GM19324 (cell line): Measurements from ENCODE around the gene NEK9.
"Not testable (repeated sequence)": the region's sequence is repeated elsewhere in the genome, so short reads cannot be mapped to it uniquely, and the experiment has no call there.

Experiments used
- ATAC-seq: cut with Tn5 transposase; IDR thresholded peaks from one replicate; pipeline ENCODE4 v1.9.1; 2021; ENCODE audit warnings: mild to moderate bottlenecking, moderate library complexity; ENCODE audit not compliant: unreplicated experiment, low FRiP score

The NEK9 gene

DNA sequence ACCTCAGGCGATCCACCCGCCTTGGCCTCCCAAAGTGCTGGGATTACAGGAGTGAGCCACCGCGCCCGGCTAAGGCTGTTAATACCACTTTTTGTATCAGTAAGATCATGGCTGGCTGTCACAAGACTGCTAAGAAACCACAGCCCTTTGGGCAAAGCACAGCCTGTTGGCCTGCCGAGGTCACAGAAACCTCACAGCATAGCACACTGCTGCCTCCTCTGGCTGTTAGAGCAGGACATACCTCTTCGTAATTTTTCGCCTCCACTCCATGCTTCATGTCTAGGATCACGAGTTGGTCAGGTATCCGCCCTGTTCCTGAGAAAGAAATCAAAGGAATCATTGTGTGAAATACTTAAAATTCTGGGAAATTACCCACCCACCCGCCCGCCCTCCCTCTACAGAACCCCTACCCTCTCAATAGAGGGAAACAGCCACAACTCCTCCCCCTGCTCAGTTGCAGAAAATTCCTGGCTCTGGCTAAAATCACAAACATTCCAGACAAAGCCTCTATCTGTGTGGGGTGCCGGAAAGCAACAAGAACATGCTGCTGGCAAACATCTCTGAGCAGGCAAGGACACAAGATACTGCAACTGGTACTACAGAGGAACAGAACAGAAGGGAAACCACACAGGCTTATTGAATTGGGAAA lies 20.7 kb upstream of the NEK9 start:
- ATAC-seq = no peak

DNA sequence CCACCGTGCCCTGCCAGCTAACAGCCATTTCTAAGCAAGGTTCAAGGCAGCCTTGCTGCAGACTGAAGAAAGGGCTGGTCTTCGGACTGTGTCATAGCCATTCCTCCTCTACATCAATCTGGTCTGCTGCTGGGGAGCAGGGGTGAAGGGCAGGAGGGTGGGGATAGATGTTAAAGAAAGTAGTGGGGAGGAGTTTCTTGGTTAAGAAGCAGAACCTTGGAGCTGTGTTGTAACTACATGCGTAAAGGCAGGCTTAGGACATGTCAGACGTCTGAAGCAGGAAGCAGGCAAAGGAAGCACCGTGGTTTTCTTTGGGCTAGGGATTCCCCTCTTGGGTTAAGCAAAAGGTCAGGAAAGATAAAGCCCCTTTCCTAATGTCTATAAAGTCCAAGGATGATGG lies 18.1 kb upstream of the NEK9 start:
- ATAC-seq = no peak

DNA sequence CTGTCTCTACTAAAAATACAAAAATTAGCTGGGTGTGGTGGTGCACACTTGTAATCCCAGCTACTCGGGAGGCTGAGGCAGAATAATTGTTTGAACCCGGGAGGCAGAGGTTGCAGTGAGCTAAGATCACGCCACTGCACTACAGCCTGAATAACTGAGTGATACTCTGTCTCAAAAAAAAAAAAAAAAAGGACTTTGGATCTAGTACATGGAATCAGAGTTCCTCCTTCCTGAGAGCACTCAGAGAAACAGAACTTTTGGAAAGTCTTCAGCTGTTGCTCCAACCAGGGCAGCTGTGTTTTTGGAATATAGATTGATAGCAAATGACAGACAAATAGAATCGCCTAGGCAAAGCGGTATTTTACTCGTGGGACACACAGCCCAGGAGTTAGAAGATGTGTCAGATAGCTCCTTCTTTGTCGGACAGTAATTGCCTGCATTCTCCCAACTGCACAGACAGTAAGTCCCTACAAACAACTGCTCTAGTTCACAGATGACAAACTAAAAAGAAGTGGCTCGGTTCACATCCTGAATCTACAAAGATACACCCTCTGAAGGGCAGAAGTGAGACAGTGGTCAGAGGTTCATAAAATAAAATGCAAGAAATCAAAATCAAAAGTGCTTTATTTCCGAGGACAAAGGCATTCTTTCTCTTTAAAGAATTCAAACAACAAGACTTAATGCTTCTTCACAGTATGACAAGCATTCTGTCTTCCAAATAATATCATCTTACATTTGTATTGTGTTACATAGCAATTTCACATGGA lies 17.1 kb upstream of the NEK9 start:
- no peak for ATAC-seq

DNA sequence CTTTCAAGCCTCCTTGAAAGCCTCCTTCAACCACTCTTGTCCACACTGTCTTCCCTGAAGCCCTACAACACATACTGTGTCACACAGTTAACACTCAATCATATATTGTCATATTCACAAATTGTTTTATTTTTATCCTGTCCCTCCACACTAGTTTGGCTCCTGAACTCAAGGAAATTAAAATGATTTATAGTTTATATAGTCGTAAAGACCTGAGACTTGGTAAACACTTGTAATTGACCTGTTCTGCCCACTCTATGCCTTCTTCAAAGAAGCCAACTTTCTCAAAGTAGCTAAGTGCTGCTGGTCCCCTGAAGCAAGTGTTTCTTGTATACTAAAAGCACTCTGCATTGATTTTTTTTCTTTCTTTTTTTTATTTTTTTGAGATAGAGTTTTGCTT lies 15.6 kb upstream of the NEK9 start:
- ATAC-seq = no peak

DNA sequence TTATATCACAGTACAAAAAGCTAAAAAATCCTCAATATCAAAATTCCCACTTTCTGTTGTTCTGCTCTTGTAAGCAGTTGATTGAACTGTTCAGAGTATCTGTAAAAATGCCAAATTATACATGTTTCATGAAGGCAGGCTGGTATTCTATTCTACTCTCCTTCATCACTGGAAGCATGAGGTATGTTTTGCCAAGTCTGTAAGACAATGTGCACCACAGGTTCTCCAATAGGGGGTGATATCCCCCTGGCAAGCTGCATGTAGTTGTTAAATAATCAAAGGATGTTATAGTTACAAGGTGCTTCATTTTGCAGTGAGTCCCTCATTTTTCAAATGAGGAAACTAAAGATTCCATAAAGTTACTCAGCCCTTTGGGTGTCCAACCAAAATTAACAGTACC lies 15.1 kb upstream of the NEK9 start:
- no peak for ATAC-seq

DNA sequence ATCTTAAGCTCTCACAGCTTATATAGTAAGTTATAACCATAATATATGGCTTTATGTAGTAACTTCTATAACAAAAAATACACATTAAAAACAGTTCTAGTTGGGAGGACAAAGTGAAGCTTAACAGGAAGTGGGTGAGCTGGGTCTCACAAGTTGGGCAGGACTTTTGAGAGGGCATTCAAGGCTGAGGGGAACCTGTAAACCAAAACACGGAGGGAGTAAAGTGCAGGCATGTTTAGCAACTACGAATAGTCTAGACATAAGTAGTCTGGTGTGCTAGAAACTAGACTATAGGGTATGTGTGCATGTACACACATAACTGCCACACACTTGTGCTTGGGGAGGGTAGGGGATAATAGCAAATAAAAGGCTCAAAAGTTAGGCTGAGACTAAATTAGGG lies 14.2 kb upstream of the NEK9 start:
- no peak for ATAC-seq

DNA sequence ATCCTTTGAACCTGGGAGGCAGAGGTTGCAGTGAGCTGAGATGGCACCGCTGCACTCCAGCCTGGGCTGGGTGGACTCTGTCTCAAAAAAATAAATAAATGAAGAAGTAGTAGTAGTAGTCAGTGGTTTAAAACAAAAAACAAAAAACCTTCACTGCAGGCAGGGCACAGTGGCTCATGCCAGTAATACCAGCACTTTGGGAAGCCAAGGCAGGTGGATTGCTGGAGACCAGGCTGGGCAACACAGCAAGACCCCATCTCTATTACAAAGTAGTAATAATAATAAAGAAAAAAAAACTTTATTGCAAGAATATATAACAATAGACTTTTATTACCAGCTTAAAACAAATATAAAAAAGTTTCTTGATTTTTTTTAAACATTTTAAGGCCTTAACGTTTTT lies 13.8 kb upstream of the NEK9 start:
- no peak for ATAC-seq

DNA sequence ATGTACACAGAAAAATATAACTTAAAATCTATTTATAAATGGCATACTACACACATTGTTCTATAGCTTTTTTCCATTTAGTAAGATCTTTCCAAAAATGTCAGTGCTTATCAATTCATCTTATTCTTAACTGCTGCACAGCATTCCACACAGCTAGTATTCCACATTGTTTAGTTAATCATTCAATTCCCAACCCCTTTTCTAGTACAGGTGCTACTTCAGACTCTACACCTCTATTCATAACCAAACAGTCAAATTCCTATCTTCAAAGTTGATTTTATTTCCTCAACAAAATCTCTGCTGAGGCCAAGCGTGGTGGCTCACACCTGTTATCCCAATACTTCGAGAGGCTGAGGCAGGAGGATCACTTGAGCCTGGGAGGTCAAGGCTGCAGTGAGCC lies 12.3 kb upstream of the NEK9 start:
- ATAC-seq = no peak

DNA sequence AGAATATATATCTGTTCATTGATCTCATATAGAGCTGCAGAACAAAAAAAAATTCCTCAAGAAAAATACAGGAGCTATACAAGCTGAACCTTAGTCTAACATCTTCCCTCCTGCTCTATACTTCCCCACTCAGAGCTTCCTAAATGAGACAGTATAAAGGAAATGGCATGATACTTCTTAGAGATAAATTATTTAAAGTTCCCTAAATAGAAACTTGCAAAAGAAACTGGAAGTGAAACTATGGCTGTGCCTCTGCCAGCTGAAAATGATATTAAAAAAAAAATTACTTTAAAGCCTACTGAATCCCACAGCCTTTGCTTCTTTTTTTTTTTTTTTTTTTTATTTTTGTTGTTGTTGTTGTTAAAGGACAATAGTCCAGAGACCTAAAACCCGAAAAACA lies 11.6 kb upstream of the NEK9 start:
- ATAC-seq = no peak

DNA sequence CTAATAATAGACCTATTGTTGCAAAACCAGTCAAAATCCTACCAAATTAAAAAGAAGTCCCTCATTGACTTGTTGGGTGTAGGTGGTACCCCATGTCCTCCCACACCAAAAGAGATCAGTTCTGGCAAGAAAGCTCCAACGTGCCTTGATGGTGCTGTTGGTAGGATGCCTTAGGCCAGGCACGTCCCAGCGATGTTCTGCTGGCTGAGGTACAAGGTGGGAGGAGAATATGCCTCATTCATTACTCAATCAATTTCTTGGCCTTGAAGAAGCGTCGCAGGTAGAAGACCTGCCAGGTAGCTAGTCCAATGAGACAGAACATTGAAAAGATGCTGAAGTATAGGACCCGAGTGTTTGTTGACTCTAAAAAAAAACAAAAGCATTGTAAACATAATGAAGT lies 7.8 kb upstream of the NEK9 start:
- ATAC-seq = no peak

DNA sequence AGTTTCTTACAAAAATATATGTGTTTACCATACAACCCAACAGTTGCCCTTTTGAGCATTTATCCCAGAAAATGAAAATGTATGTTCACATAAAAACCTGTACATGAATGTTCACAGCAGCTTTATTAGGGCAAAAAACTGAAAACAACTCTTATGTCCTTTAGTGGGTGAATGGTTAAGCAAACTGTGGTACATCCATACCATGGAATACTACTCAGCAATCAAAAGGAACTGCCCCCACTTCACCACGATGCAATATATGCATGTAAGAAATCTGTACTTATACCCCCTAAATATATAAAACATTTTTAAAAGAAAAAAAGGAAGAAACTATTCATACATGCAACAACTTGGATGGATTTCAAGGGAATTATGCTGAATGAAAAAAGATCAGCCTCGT lies 6.7 kb upstream of the NEK9 start:
- ATAC-seq = no peak

DNA sequence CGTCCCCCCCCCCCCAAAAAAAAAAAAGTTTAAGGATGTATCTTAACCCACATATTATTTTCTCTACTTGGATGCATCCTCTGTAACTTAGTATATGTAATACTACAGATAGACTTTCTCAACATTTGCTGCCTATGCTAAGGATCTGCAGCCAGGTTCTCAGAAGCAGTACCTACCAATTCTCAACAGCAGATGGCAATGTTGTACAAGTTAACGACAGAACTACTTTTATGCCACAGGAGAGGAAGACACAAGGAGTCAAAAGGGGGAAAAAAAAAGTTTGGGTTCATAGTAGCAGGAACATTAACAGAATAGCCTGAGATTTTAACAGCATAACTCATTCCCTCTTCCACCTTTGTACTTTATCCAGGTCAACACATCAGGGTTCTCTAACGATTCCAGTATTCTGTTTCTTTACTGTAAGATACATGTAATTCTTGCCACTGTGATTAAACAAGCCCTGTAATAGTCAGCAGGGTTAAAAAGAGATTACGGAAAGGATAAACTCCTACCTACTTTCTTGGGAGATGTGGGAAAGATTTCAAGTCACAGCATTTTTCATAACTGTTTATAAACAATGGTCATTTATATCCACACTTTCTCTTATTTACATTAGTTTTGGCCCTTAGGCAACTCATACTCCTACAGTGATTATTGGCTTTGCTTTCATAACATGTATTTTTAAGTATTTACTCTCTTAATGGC lies 5.7 kb upstream of the NEK9 start:
- ATAC-seq = no peak

DNA sequence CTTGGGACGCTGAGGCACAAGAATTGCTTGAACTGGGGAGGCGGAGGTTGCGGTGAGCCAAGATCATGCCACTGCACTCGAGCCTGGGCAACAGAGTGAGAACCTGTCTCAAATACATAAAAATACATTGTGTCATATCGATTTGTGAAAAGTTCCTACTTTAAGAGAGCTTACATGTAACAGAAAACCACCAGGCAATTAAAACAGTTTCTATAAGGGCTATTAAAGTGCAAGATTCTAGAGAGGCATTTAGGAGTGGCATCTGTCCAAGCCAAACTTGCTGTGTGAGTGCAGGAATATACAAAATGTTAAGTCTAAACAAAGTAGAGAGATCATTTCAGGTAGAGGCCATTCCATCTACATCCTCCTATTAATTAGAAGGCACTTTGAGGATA lies 1.7 kb upstream of the NEK9 start:
- ATAC-seq = no peak

DNA sequence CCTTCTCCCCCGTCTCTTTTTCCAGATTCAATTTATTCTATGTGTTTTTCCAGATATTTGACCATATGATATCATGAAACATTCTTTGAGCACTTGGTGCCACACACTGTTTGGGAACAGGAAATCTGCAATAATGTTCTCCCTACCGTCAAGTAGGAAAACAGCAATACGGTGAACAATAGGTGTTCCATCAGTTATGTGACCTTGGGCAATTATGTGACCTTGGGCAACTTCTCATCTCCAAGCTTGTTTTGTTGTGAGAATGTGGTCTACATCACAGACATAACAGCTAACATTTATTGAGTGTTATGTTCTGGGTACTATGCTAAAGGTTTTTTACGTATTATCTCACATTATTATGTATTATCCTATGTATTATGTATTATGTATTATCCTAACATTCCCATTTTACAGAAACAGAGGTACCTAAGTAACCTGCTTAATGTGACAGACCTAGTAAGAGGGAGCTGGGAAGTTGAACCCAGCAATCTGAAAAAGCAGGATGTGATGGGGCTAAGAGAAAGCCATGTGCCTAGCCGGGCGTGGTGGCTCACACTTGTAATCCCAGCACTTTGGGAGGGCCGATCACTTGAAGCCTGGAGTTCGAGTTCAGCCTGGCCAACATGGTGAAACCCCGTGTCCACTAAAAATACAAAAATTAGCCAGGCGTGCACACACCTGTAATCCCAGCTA lies 1.2 kb upstream of the NEK9 start:
- no peak for ATAC-seq

DNA sequence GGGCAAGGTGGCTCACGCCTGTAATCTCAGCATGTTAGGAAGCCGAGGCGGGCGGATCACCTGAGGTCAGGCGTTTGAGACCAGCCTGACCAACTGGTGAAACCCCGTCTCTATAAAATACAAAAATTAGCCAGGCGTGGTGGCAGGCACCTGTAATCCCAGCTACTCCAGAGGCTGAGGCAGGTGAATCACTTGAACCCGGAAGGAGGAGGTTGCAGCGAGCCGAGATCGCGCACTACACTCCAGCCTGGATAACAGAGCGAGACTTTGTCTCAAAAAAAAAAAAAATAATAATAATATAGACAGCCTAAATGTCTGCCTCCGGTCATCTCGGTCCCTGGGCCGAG lies 599 bp upstream of the NEK9 start:
- ATAC-seq = not testable (repeated sequence)

DNA sequence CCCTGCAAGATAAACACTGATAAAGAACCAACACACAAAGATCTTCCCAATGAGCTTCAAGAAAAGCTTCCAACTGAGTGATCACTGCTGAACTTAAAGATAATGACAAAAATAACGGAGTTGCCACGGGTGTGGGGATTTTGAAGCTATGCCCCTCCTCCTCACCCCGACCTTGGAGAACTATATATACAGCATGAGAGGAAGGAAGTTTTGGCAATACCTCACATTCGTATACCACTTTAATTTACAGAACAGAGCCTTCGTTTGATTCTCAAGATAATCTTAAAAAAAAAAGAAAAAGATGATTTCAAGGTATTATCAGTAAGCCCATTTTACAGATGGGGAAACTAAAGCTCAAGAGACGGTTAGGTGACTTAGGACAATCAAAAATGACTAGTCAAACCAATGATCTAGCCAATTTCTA lies 715 bp downstream of the NEK9 start:
- ATAC-seq = no peak

DNA sequence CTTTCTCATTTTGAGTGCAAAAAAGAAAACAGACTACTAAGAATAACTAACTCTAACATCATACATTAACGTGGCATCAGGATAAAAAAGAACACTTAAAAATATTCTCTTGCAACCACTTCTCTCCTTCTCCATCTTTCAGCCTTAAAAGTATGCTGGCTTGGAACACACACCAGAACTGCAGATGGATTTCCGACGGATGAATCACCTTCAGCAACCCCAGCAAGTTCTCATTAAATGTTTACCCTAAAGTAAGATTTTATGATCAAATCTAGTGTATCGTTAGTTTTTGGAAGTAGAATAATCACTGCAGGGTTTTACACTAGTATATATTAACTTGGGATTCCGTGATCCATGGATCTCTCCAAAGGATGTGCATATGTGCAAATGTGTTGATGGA lies 1.2 kb downstream of the NEK9 start:
- ATAC-seq = no peak

DNA sequence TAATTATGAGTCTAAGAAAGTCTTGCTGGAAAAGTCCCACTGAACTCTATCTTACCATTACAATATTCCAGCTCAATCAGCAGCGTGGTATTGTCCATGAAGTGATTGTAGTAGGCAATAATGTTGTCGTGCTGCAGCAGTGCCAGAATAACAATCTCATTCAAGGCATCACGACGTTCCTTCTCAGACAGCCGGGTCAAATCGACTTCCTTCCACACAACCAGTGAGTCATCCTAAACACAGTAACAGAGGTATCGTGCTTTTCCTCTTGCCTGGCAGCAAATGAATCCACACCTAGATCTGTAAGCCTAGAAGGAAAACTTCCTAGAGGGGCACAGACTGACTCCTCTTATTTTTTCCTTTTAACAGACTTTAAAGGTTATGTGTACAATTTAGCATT lies 2.9 kb downstream of the NEK9 start:
- no peak for ATAC-seq

DNA sequence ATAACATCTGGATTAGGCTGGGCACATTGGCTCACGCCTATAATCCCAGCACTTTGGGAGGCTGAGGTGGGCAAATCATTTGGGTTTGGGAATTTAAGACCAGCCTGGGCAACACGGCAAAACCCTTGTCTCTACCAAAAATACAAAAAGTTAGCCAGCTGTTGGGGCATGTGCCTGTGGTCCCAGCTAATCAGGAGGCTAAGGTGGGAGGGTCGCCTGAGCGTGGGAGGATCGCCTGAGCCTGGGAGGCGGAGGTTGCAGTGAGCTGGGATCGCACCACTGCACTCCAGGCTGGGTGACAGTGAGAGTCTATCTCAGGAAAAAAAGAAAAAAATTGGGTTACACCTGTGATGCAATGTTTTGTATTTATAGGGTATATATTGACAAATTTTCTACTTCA lies 5.3 kb downstream of the NEK9 start:
- no peak for ATAC-seq

DNA sequence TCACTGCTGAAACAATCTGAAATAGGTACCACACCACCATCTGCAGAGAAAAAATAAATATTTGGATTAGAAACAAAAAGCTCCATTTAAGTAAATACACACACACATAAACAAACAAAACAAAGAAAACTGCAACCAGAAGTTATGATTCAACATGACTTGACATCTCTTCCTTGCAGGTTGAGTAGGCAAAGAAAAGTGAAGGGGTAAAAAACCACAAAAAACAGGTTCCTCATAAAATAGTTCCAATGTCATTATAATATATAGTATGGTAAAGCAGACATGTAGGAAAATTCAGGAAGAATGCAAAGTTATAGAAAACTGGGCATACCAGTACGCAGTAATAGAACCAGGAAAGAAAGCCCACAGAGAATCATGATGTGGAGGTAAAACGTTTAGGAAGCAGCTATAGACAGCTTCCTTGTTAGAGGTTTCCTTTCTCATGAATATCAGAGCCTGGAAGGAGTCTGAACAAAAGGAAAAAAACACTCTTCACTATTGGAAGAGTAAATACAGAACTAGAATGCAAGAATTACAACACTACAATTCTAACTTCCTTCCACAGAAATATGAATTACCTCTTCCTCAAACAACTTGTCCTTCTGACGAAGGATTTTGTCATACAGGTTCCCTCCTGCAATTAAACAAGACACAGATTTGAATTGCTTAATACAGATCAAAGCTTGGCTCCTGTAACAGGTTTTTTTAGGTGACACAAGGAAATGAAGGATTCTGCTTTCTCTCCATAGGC lies 6.1 kb downstream of the NEK9 start:
- ATAC-seq = no peak

DNA sequence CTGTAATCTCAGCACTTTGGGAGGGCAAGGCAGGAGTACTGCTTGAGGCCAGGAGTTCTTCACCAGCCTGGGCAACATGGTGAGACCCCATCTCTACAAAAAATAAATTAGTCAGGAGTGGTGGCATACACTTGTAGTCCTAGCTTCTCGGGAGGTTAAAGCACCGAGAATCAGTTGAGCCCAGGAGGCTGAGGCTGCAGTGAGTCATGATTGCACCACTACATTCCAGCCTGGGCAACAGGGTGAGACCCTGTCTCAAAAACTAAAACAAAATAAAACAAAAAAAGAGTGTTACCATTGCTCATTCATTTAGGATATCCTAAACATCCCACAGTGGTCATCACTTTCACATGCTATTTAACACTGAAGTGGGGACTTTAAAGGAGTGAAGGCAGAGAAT lies 7.8 kb downstream of the NEK9 start:
- ATAC-seq = no peak
